ENCODE measurements around the gene RC3H2. TPM values are rescaled to one million over a fixed set of nuclear protein-coding genes. Genes with fewer than 3 reads are reported as not detected.

The RC3H2 gene
- total and polyA plus RNA-seq, 2 of the 13 experiments (the other 11 are each of a cell fraction or from before 2014, with no cell fraction given) = 21.0 to 36.4 TPM

- Histone ChIP-seq H2AFZ (ENCODE audit: low read length) (no peak overlapping the region), H3K4me1 (ENCODE audit: insufficient read depth, low read length) (peaks cover 2% of the 10 kb centered on the region; the same call in 1 of the 2 replicates), H3K27me3 (ENCODE audit: control insufficient read depth in 1 of 2, insufficient read depth in 2 of 2, low read length in 2 of 2) (no peaks in the 10 kb centered on the region), H3K27ac (ENCODE audit: extremely low read length, insufficient read depth, low read length) (no peak overlapping the region), H3K4me3 (replicated peaks in 1 of 3; ENCODE audit: insufficient read depth in 1 of 3, low read depth in 2 of 3, low read length in 3 of 3) (no peak overlapping the region), H3K79me2 (ENCODE audit: insufficient read depth, low read length) (peaks cover 19% of the 10 kb centered on the region), H3K4me2 (ENCODE audit: low read depth, low read length) (no peak overlapping the region), H4K20me1 (ENCODE audit: insufficient read depth, low read length) (no peaks in the 10 kb centered on the region), H3K9ac (ENCODE audit: insufficient read depth, low read depth, low read length) (no peak overlapping the region), H3K9me3 (ENCODE audit: low read length) (no peaks in the 10 kb centered on the region), H3K36me3 (replicated peaks in 1 of 2; ENCODE audit: control insufficient read depth in 1 of 2, insufficient read depth in 2 of 2, low read length in 2 of 2) (peaks cover 2 to 12% of the 10 kb centered on the region in 2 experiments; a peak in 3 of 5 replicates)
- POLR2A ChIA-PET = interaction anchor here (1.9 kb wide), 1 partner anchor 11 kb away, joined by 9 read pairs; the partner anchor contains the start of gene ZBTB6
- BruUV-seq (replicated peaks) = no TSS peak
- FAIRE-seq (no peak), ATAC-seq (no peak), DNase-seq (ENCODE audit: low spot score) (no peak)
- 98% methylated on average over 3 of the region's 3 CpGs for WGBS (ENCODE audit: low lambda C conversion rate)
- in situ Hi-C loops (cut with HindIII; ENCODE audit: extremely low pct_ligation_motif_present, low pct_unique_long_range_greater_than_20kb) = no loop called here
- intact Hi-C loops (cut with micrococcal nuclease; ENCODE audit: unreplicated experiment) = no loop called here
- CTCF ChIA-PET (ENCODE audit: low intra/inter-chr PET ratio, low total read pairs) = no interaction called here
- TF ChIP-seq ZNF569 (CRISPR knock-in tag; IDR thresholded peaks at IDR 0.05; ENCODE audit: borderline replicate concordance) = no peak
- TF ChIP-seq ZGPAT (CRISPR knock-in tag; IDR thresholded peaks at IDR 0.05) = no peak
- TF ChIP-seq ZNF703 (CRISPR knock-in tag; IDR thresholded peaks at IDR 0.05; ENCODE audit: borderline replicate concordance) = no peak
- TF ChIP-seq HNF4A (CRISPR knock-in tag; IDR thresholded peaks at IDR 0.05) = no peak
- no peak for TF ChIP-seq ONECUT2 (CRISPR knock-in tag; IDR thresholded peaks at IDR 0.05)
- TF ChIP-seq ZNF652 (CRISPR knock-in tag; IDR thresholded peaks at IDR 0.05; ENCODE audit: borderline replicate concordance, low read depth) = no peak
- no peak for TF ChIP-seq ZNF713 (CRISPR knock-in tag; IDR thresholded peaks at IDR 0.05)
- no peak for TF ChIP-seq ZFP41 (CRISPR knock-in tag; IDR thresholded peaks at IDR 0.05; ENCODE audit: borderline replicate concordance)
Measured at GRCh38 chr9:122923947-122924346, 18.8 kb upstream of the RC3H2 start.

GRCh38 chr9:122922713-122923112, 17.6 kb upstream of the RC3H2 start:
- TF ChIP-seq DPF2 (CRISPR knock-in tag; IDR thresholded peaks at IDR 0.05; ENCODE audit: borderline replicate concordance, low read depth) (no peak), CENPX (CRISPR knock-in tag; IDR thresholded peaks at IDR 0.05) (no peak), ZBTB37 (CRISPR knock-in tag; IDR thresholded peaks at IDR 0.05) (no peak), RCOR2 (CRISPR knock-in tag; IDR thresholded peaks at IDR 0.05) (no peak), ZNF281 (CRISPR knock-in tag; IDR thresholded peaks at IDR 0.05; ENCODE audit: borderline replicate concordance) (no peak)
- DNase-seq (ENCODE audit: low spot score) = no peak
- in situ Hi-C loops (cut with HindIII; ENCODE audit: extremely low pct_ligation_motif_present, low pct_unique_long_range_greater_than_20kb) (no loop called here), intact Hi-C loops (cut with micrococcal nuclease; ENCODE audit: unreplicated experiment) (no loop called here)
- H3K79me2 ChIP-seq (ENCODE audit: insufficient read depth, low read length) = peaks cover 12% of the 10 kb centered on the region
- no peaks in the 10 kb centered on the region for H3K4me1 ChIP-seq (ENCODE audit: insufficient read depth, low read length)
- peaks cover 4 to 24% of the 10 kb centered on the region in 2 experiments; a peak in 3 of 5 replicates for H3K36me3 ChIP-seq (replicated peaks in 1 of 2; ENCODE audit: control insufficient read depth in 1 of 2, insufficient read depth in 2 of 2, low read length in 2 of 2)
- H2AFZ ChIP-seq (ENCODE audit: low read length) = no peak overlapping the region
- CTCF ChIA-PET (ENCODE audit: low intra/inter-chr PET ratio, low total read pairs) = no interaction called here
- no peak overlapping the region for H3K9ac ChIP-seq (ENCODE audit: insufficient read depth, low read depth, low read length)
- no peak overlapping the region for H3K4me2 ChIP-seq (ENCODE audit: low read depth, low read length)
- ATAC-seq = no peak
- no peaks in the 10 kb centered on the region for H4K20me1 ChIP-seq (ENCODE audit: insufficient read depth, low read length)
- no peak overlapping the region for H3K4me3 ChIP-seq (replicated peaks in 1 of 3; ENCODE audit: insufficient read depth in 1 of 3, low read depth in 2 of 3, low read length in 3 of 3)
- no peaks in the 10 kb centered on the region for H3K9me3 ChIP-seq (ENCODE audit: low read length)
- BruUV-seq (replicated peaks) = no TSS peak
- POLR2A ChIA-PET = no interaction called here
- WGBS (ENCODE audit: low lambda C conversion rate) = 97% methylated on average over 8 of the region's 8 CpGs
- FAIRE-seq = no peak
- no peaks in the 10 kb centered on the region for H3K27me3 ChIP-seq (ENCODE audit: control insufficient read depth in 1 of 2, insufficient read depth in 2 of 2, low read length in 2 of 2)
- H3K27ac ChIP-seq (ENCODE audit: extremely low read length, insufficient read depth, low read length) = no peak overlapping the region
